Stimulated activated CD8-positive, alpha-beta memory T cell treated with anti-CD3 and anti-CD28 coated beads, Interleukin-15, amount 100 ng/mL, for 24 hours (primary cell): ENCODE measurements around the gene PPP2R2C.

Experiments
- DNase-seq: peaks from one replicate; pipeline ENCODE4 v3.0.0-alpha.2; 2020; ENCODE audit warnings: low read depth

PPP2R2C gene

DNA sequence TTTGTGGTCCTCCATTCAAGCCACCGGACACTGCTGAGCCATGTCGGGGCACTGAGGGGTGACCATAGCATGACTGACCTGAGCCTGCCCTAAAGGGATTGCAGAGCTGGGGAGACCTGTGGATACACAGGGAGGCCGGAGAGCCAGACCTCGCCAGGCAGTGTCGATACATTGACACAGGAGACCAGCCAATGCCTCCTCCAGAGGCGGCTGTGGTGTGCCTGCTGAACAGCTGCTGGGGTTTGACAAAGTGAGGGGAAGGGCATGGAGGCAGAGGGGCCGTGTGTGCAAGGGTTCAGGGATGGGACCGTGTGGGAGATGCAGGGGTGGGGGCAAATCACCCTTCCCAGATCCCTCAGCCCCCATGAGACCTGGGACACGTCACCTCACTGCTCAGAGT is 48.0 kb downstream of the PPP2R2C start:
- DNase-seq: no peak

DNA sequence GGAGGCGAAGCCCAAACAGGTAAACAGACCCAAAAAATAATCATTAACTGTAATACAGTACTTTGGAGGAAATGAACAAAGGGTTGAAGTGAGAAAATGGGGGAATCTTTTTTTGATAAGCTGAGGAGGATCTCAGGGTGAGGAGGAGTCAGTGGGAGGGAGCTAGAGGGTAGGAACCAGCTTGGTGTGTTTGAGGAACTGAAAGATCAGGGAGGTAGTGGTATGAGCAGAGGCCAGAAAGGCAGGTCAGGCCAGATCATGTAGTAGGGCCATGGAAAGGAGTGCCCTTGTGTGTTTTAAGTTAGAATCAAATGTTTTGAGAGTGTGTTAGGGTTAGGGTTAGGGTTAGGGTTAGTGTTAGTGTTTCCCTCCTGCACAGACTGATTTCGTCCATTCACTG is 48.8 kb downstream of the PPP2R2C start:
- DNase-seq: no peak

- no peak for DNase-seq
Measured at GRCh38 chr4:6422866-6423265, 49.5 kb downstream of the PPP2R2C start.

GRCh38 chr4:6422105-6422504 is 50.3 kb downstream of the PPP2R2C start:
- no peak for DNase-seq

- DNase-seq: no peak
Measured at GRCh38 chr4:6421397-6421796, 51.0 kb downstream of the PPP2R2C start.

DNA sequence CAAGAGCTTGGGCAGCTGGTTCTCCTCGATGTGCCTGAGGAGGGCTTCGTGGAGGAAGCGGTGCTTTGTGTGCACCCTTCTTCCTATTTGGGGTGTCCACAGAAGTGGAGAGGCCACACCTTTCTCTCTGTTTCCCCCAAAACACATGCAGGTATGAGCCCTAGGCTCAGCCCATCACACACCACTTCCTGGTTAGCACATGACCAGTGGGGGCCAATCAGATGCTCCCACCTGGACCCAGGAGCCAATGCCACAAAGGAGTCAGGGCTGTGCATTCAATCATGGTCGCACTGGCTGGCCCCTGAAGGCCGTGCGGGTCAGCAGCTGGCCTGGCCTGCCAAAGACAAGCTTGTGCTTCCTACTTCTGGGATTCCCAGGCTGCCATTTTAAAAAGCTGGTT is 51.4 kb downstream of the PPP2R2C start:
- no peak for DNase-seq

GRCh38 chr4:6420036-6420435 is 52.4 kb downstream of the PPP2R2C start:
- DNase-seq: no peak

GRCh38 chr4:6419452-6420028 is 52.9 kb downstream of the PPP2R2C start:
- DNase-seq: no peak

DNA sequence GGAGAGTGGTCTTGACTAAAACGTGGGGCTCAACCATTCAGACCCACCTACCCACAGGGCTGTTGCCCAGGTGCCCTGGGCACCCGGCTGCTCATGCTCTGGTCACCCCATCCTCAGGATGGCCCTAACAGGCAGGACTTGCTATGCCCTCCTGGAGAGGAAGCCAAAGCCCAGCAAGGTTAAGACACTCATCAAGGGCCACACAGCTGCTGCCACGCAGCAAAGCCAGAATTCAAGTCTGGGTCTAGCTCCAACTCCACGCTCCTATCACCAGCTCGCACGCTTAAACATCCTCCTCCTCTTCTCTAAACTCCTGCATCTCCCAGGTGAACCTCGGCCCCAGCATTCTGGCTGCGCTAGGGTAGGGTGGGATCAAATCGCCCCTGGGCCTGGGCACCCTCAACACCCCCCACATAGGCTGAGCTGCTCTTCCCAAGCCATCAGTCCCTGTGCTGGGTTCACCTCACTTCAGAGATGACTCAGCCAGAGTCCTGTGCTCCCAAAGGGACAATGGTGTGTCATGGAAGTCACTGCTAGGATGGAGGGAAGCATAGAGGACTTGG is 54.1 kb downstream of the PPP2R2C start:
- no peak for DNase-seq

GRCh38 chr4:6417516-6418050 is 54.8 kb downstream of the PPP2R2C start:
- DNase-seq: no peak

- DNase-seq: no peak
Measured at GRCh38 chr4:6416518-6417286, 55.7 kb downstream of the PPP2R2C start.

GRCh38 chr4:6415031-6415705 is 57.2 kb downstream of the PPP2R2C start:
- DNase-seq: no peak

- DNase-seq: no peak
Measured at GRCh38 chr4:6414578-6414977, 57.8 kb downstream of the PPP2R2C start.

GRCh38 chr4:6410664-6411063 is 61.8 kb downstream of the PPP2R2C start:
- DNase-seq: no peak

GRCh38 chr4:6410068-6410467 is 62.3 kb downstream of the PPP2R2C start:
- no peak for DNase-seq

DNA sequence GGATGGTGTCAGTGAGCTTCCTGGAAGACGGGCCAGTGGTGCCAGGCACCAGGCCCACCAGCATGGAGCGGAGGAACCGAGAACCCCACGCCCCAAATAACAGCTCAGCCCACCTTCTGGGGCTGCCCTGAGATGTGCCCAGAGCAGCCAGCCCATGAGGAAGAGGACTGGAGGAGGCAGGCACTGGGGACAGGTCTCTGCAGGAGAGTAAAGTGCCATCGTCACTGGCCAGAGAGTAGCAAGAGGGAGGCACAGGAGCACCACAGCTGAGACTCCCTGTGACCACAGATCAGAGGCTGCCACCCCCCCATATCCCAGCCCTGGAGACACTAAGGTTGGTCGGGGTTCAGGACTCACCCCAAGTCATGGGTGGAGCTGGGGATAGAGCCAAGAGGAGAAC is 63.0 kb downstream of the PPP2R2C start:
- no peak for DNase-seq

GRCh38 chr4:6408263-6408662 is 64.2 kb downstream of the PPP2R2C start:
- no peak for DNase-seq

DNA sequence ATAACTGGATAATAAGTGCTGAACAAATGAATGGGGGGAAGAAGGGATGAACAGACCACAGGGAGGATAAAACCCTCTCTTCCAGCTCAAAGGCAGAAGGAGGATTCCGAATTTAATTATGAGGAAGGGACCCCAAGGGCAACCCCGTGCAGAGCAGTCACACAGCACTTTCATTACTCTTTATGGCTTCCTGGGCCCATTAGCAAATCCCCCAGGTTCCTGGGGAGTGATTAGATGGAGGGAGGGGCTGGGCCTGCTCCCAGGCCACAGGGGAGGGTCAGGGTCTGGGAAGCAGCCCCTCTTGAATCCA is 67.1 kb downstream of the PPP2R2C start:
- no peak for DNase-seq

GRCh38 chr4:6404611-6405396 is 67.6 kb downstream of the PPP2R2C start:
- DNase-seq: no peak

GRCh38 chr4:6403400-6403685 is 69.1 kb downstream of the PPP2R2C start:
- no peak for DNase-seq

DNA sequence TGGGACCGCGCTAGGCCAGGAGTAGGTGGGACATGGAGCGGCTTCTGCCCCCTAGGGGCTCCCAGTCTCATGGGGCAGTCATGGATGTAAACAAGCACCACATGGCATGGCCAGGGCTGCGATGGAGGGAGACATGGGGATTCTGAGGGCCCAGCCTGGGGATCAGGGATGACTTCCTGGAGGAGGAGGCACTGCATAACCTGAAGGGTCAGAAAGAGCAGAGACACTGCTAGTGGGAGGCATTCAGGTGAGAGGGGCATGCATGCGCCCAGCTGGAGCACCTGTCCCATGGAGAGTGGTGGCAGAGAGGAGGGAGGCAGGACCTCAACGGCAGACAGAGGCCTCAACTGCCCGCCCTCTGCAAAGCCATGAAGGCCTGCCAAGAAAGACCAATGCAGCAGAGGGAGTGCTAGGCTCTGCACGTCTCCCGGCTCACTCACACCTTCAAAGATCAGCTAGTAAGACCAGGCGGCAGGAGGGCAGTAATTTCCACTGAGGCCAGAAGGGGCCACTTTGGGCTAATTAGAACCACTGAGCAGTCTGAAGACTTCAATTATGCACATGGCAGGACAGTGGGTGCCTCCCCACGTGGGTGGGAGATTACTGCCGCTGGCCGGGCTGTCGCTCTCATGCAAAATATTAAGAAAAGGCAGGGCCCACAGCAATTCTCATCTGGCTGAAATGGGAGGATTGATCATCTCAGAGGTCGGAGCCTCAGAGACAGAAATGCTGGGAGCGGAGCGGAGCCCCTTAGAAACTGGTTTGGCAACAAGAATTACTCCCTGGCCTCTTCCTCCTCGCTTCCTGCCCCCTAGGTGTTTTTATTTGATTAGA is 69.6 kb downstream of the PPP2R2C start:
- no peak for DNase-seq

DNA sequence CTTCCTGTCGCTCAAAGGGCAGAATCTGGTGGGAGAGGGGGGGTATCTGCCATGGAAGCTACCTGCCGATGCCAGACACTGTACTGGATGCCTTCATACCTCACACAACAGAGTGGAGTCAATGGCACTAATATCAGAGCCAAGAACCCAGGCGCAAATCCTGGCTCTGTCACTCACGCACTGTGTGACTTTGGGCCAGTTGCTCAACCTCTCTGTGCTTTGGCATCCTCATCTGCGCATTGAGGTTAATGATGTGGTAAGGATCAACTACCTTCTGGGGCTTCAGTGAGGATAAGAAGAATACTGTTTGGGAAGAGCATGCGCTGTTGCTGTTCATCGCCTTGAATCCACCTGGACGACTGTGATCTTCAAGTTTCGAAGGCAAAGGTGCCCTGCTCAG is 70.6 kb downstream of the PPP2R2C start:
- no peak for DNase-seq
